Stimulated activated CD4-positive, alpha-beta T cell treated with anti-CD3 and anti-CD28 coated beads, Interleukin-12 subunit alpha, Interleukin-12 subunit beta, amount 100 ng/mL, for 4 hours (primary cell): Measurements from ENCODE around the gene HPRT1.

Experiments
- DNase-seq: peaks from one replicate; pipeline ENCODE4 v3.0.0-alpha.2; 2020

Gene HPRT1

GRCh38 chrX:134544513-134545151, 84.7 kb downstream of the HPRT1 start:
- DNase-seq, result no peak

DNA sequence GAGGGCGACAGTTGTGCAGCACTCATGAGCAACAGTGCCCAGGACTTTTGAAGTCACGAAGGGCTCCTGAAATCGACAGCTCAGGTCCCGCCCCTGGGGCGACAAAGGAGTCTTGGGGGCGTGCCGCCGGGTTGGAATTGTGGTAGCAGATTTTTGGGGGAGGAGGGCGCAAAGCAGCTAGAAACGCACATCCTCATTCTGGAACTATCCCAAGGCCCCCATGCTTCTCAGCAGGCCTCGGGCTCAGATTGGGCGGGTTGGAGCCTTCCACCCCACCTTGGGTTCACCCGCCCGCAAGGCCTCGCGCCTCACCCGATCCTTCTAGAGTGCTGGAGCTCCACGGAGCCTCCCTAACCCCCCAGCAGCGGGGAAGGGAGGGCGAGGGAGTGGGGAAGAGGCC, 85.5 kb downstream of the HPRT1 start:
- DNase-seq, result no peak

DNA sequence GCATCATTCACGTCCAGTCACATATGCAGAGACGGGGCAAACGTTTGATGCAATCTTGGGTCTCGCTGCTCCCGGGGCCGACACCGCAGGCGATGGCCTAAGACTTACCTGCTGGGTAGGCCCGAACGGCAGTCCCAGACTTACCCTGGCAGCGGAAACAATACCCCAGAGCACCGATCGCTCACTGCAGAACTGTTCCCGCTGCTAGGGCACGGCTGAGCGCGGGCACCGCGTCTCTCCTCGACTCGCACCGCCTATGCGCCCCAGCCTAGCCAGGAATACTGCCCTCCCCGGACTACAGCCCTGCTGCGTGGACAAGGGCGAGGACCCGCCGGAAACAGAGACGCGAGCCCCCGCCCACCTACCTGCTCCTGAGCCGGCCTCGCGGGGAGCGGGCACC, 86.2 kb downstream of the HPRT1 start:
- no peak for DNase-seq

GRCh38 chrX:134547047-134547679, 87.2 kb downstream of the HPRT1 start:
- no peak for DNase-seq

- no peak for DNase-seq
Measured at GRCh38 chrX:134548257-134549201, 88.6 kb downstream of the HPRT1 start.
